CD14-positive monocyte (primary cell): ENCODE measurements around the gene CDS1. TPM values are rescaled to one million over a fixed set of nuclear protein-coding genes. Genes with fewer than 3 reads are reported as not detected.

ENCODE experiments used
- DNase-seq, 3 donors: peaks; one replicate each; pipeline ENCODE4 v3.0.0-alpha.2; 2011 to 2022
- H2AFZ ChIP-seq: 2 replicates; pipeline ENCODE4 v1.6.0; 2012; ENCODE audit warnings: mild to moderate bottlenecking, low read depth, low read length, inconsistent platforms; ENCODE audit not compliant: insufficient read depth, poor library complexity, severe bottlenecking
- H3K27ac ChIP-seq, 2 donors: 1 replicate in 1 of 2; 2 replicates in 1 of 2; pipeline ENCODE4 v1.5.1; 2012 to 2013; ENCODE audit warnings: low read length in 2 of 2, control low read depth in 1 of 2, inconsistent platforms in 1 of 2, low read depth in 1 of 2, mild to moderate bottlenecking in 1 of 2
- H3K27me3 ChIP-seq, 2 donors: one replicate each; pipeline versions ENCODE4 v1.6.0 to v1.6.1; 2011 to 2013; ENCODE audit warnings: low read length in 2 of 2; ENCODE audit not compliant: control insufficient read depth in 2 of 2, insufficient read depth in 2 of 2
- H3K36me3 ChIP-seq, 2 donors: replicated peaks in 1 of 2; 1 replicate in 1 of 2; 2 replicates in 1 of 2; pipeline versions ENCODE4 v1.5.1 to v1.6.1; 2012 to 2013; ENCODE audit warnings: low read length in 2 of 2, control low read depth in 1 of 2, inconsistent platforms in 1 of 2, mild to moderate bottlenecking in 1 of 2; ENCODE audit not compliant: insufficient read depth in 2 of 2, control insufficient read depth in 1 of 2
- H3K4me1 ChIP-seq, 2 donors: 1 replicate in 1 of 2; 2 replicates in 1 of 2; pipeline versions ENCODE4 v1.5.1 to v1.6.1; 2012 to 2013; ENCODE audit warnings: low read length in 2 of 2, control low read depth in 1 of 2, inconsistent platforms in 1 of 2, mild to moderate bottlenecking in 1 of 2, moderate library complexity in 1 of 2; ENCODE audit not compliant: insufficient read depth in 2 of 2, control insufficient read depth in 1 of 2
- H3K4me2 ChIP-seq: replicated peaks from 2 replicates; pipeline ENCODE3; 2012; ENCODE audit warnings: low read length, moderate library complexity, mild to moderate bottlenecking; ENCODE audit not compliant: poor library complexity, severe bottlenecking; ENCODE audit errors: extremely low read depth
- H3K4me3 ChIP-seq, 3 experiments: fragments of 200-600 bp in 1 of 3; sonication (generic) in 1 of 3; replicated peaks in 1 of 3; 1 replicate in 2 of 3; 2 replicates in 1 of 3; pipeline ENCODE4 v1.5.1; 2011 to 2013; ENCODE audit warnings: low read length in 3 of 3, mild to moderate bottlenecking in 3 of 3, control low read depth in 2 of 3, low read depth in 2 of 3, inconsistent platforms in 1 of 3, moderate library complexity in 1 of 3
- H3K79me2 ChIP-seq: 2 replicates; pipeline ENCODE4 v1.6.0; 2012; ENCODE audit warnings: mild to moderate bottlenecking, control low read depth, inconsistent platforms, low read length, moderate library complexity; ENCODE audit not compliant: insufficient read depth
- H3K9ac ChIP-seq: 2 replicates; pipeline ENCODE4 v1.6.0; 2017; ENCODE audit warnings: low read length, mild to moderate bottlenecking; ENCODE audit not compliant: insufficient read depth, poor library complexity, severe bottlenecking
- H3K9me3 ChIP-seq, 2 donors: replicated peaks in 1 of 2; 1 replicate in 1 of 2; 2 replicates in 1 of 2; pipeline versions ENCODE4 v1.5.1 to v1.6.1; 2012 to 2013; ENCODE audit warnings: low read length in 2 of 2, control low read depth in 1 of 2; ENCODE audit not compliant: control insufficient read depth in 1 of 2, insufficient read depth in 1 of 2
- H4K20me1 ChIP-seq: 2 replicates; pipeline ENCODE4 v1.6.0; 2012; ENCODE audit warnings: mild to moderate bottlenecking, low read length, control low read depth, moderate library complexity; ENCODE audit not compliant: insufficient read depth
- H3K27ac Mint-ChIP-seq, 7 donors: one replicate each; pipeline ENCODE4 v1.8.0; 2020; ENCODE audit warnings: mild to moderate bottlenecking in 7 of 7, mixed read lengths in 7 of 7, moderate library complexity in 6 of 7, inconsistent platforms in 2 of 7
- H3K27me3 Mint-ChIP-seq, 3 donors: one replicate each; pipeline ENCODE4 v1.8.0; 2021 to 2022; ENCODE audit warnings: low read depth in 3 of 3, mild to moderate bottlenecking in 3 of 3, mixed read lengths in 3 of 3, moderate library complexity in 3 of 3, inconsistent platforms in 1 of 3
- H3K36me3 Mint-ChIP-seq, 2 donors: one replicate each; pipeline ENCODE4 v1.8.0; 2020; ENCODE audit warnings: mixed read lengths in 2 of 2, inconsistent platforms in 1 of 2, mild to moderate bottlenecking in 1 of 2
- H3K4me1 Mint-ChIP-seq: one replicate; pipeline ENCODE4 v1.8.0; 2020; ENCODE audit warnings: mild to moderate bottlenecking, mixed read lengths
- H3K4me3 Mint-ChIP-seq, 2 donors: one replicate each; pipeline ENCODE4 v1.8.0; 2020; ENCODE audit warnings: mild to moderate bottlenecking in 2 of 2, mixed read lengths in 2 of 2, moderate library complexity in 1 of 2
- H3K9me3 Mint-ChIP-seq, 7 donors: one replicate each; pipeline ENCODE4 v1.8.0; 2020 to 2022; ENCODE audit warnings: mixed read lengths in 7 of 7, mild to moderate bottlenecking in 6 of 7, moderate library complexity in 6 of 7, inconsistent platforms in 2 of 7
- WGBS: methylation state at CpG from one replicate; pipeline ENCODE4 v1.1.5; 2013; ENCODE audit warnings: missing lambda C conversion rate; ENCODE audit not compliant: insufficient coverage; 5-methylcytosine and 5-hydroxymethylcytosine counted together
- intact Hi-C, 2 donors: fragments of 100-400 bp; cut with micrococcal nuclease; formaldehyde crosslinking; loops; one replicate each; pipeline versions ENCODE4 v1.15.0 to v1.15.1; 2023
- polyA plus RNA-seq, 3 donors: library from polyadenylated mRNA; depleted of rRNA in 1 of 3; unstranded in 2 of 3; stranded (reverse) in 1 of 3; fragments of 300-500 nt in 2 of 3; fragments of >200 nt in 1 of 3; fragmentation: Illumina TruSeq in 2 of 3; gene quantifications; 1 replicate in 2 of 3; 2 replicates in 1 of 3; pipeline ENCODE4 v1.2.3, GENCODE V29; 2012 to 2021
- TF ChIP-seq, protein P1 (sequence below): fragments of 200-600 bp; IDR thresholded peaks from one replicate; pipeline ENCODE4 v1.8.0; 2022; ENCODE audit warnings: antibody characterized with exemption, mild to moderate bottlenecking

The CDS1 gene
- polyA plus RNA-seq, 3 donors: 0.12 to 0.15 (median 0.13) TPM

DNA sequence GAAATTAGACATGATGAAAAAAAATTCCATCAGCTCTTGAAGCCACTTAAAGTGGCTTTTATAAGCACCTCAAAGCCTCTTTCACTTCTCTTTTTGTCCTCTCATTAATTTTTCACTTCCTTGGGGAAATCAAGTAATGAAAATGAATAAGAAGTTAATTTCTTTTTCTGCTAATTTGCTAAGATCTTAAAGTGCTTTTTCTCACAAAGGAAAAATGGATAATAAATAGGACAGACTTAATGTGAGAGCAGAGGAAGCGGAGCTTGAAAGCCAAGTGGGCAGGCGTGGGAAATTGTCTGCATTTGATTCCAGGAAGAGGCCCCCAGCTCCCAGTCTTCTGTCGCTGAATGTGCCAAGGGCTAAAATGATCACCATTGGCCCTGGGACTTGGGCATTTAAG is 28.6 kb downstream of the CDS1 start:
- H3K36me3 Mint-ChIP-seq: peaks cover 9 to 10% of the 10 kb centered on the region in 2 donors
- intact Hi-C loops: no loop called here
- no peak overlapping the region for H3K27ac ChIP-seq
- H3K9me3 ChIP-seq: no peaks in the 10 kb centered on the region
- H3K4me3 ChIP-seq: no peak overlapping the region
- TF ChIP-seq, protein P1, sequence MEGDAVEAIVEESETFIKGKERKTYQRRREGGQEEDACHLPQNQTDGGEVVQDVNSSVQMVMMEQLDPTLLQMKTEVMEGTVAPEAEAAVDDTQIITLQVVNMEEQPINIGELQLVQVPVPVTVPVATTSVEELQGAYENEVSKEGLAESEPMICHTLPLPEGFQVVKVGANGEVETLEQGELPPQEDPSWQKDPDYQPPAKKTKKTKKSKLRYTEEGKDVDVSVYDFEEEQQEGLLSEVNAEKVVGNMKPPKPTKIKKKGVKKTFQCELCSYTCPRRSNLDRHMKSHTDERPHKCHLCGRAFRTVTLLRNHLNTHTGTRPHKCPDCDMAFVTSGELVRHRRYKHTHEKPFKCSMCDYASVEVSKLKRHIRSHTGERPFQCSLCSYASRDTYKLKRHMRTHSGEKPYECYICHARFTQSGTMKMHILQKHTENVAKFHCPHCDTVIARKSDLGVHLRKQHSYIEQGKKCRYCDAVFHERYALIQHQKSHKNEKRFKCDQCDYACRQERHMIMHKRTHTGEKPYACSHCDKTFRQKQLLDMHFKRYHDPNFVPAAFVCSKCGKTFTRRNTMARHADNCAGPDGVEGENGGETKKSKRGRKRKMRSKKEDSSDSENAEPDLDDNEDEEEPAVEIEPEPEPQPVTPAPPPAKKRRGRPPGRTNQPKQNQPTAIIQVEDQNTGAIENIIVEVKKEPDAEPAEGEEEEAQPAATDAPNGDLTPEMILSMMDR: no peak
- DNase-seq: no peak
- H3K9ac ChIP-seq: no peak overlapping the region
- no peaks in the 10 kb centered on the region for H4K20me1 ChIP-seq
- H3K27me3 Mint-ChIP-seq: peaks cover 4 to 6% (median 4%) of the 10 kb centered on the region in 3 donors
- H3K79me2 ChIP-seq: no peaks in the 10 kb centered on the region
- WGBS: 92% methylated on average over 3 of the region's 3 CpGs
- H3K27ac Mint-ChIP-seq: no peak overlapping the region
- peaks cover 0 to 11% (median 2%) of the 10 kb centered on the region in 7 donors for H3K9me3 Mint-ChIP-seq
- peaks cover 7% of the 10 kb centered on the region for H3K4me1 Mint-ChIP-seq
- no peak overlapping the region for H3K4me2 ChIP-seq
- no peaks in the 10 kb centered on the region for H3K27me3 ChIP-seq
- peaks cover 0 to 7% of the 10 kb centered on the region in 2 donors for H3K4me1 ChIP-seq
- H2AFZ ChIP-seq: no peak overlapping the region
- no peak overlapping the region for H3K4me3 Mint-ChIP-seq
- H3K36me3 ChIP-seq: peaks cover 0 to 9% of the 10 kb centered on the region in 2 donors

DNA sequence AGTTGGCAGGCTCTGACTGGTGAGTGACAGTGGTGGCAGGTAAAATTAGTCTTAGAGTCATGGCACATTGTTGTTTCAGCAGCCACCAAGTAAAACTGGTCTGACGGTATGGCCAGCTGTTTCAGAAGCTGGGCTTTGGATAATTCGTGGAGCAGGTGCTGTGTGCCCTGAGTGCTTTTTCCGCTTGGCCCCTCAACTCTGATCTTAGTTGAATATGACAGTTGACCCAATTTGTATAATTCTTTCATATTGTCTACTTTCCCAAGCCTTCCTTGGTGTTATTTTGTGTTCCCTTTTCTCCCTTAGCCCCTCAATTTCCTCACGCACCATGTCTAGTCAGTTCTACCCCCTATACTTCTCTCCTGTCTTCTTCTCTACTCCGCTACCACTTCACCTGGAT is 32.0 kb downstream of the CDS1 start:
- Histone ChIP-seq H3K4me1 (peaks cover 0 to 7% of the 10 kb centered on the region in 2 donors), H3K9ac (no peak overlapping the region), H3K27me3 (no peaks in the 10 kb centered on the region), H3K36me3 (peaks cover 0 to 2% of the 10 kb centered on the region in 2 donors), H3K4me2 (no peak overlapping the region), H3K27ac (no peak overlapping the region), H3K79me2 (no peaks in the 10 kb centered on the region), H3K9me3 (no peaks in the 10 kb centered on the region), H4K20me1 (no peaks in the 10 kb centered on the region), H3K4me3 (no peak overlapping the region), H2AFZ (no peak overlapping the region)
- DNase-seq: no peak
- Mint-ChIP-seq H3K4me1 (peaks cover 7% of the 10 kb centered on the region), H3K9me3 (peaks cover 0 to 1% (median 0%) of the 10 kb centered on the region in 7 donors), H3K36me3 (peaks cover 4 to 10% of the 10 kb centered on the region in 2 donors), H3K27me3 (peaks cover 0 to 6% (median 4%) of the 10 kb centered on the region in 3 donors), H3K27ac (peak overlapping the region in 1 of 7 donors; percentile 13), H3K4me3 (no peak overlapping the region)
- TF ChIP-seq, protein P1: no peak
- WGBS: 85% methylated on average over 4 of the region's 5 CpGs
- intact Hi-C loops: no loop called here
